Fibroblast of lung (primary cell): Measurements from ENCODE around the gene ORC1.

Experiments
- EZH2 ChIP-seq: IDR thresholded peaks from 2 replicates; pipeline ENCODE4 v1.5.1; 2012; ENCODE audit warnings: low read length, control low read depth, mild to moderate bottlenecking; ENCODE audit errors: missing control alignments
- TF ChIP-seq, protein P1 (sequence below), 2 donors: IDR thresholded peaks in 1 of 2; conservative IDR thresholded peaks in 1 of 2; 1 replicate in 1 of 2; 2 replicates in 1 of 2; pipeline ENCODE4 v1.5.1; 2011 to 2012; ENCODE audit warnings: low read length in 2 of 2, control low read depth in 1 of 2, inconsistent platforms in 1 of 2, low read depth in 1 of 2, mild to moderate bottlenecking in 1 of 2

- TF ChIP-seq EZH2, result no peak
- TF ChIP-seq, protein P1, sequence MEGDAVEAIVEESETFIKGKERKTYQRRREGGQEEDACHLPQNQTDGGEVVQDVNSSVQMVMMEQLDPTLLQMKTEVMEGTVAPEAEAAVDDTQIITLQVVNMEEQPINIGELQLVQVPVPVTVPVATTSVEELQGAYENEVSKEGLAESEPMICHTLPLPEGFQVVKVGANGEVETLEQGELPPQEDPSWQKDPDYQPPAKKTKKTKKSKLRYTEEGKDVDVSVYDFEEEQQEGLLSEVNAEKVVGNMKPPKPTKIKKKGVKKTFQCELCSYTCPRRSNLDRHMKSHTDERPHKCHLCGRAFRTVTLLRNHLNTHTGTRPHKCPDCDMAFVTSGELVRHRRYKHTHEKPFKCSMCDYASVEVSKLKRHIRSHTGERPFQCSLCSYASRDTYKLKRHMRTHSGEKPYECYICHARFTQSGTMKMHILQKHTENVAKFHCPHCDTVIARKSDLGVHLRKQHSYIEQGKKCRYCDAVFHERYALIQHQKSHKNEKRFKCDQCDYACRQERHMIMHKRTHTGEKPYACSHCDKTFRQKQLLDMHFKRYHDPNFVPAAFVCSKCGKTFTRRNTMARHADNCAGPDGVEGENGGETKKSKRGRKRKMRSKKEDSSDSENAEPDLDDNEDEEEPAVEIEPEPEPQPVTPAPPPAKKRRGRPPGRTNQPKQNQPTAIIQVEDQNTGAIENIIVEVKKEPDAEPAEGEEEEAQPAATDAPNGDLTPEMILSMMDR (conservative IDR thresholded peaks at IDR 0.05 in 1 of 2, IDR thresholded peaks at IDR 0.05 in 1 of 2; ENCODE audit: low read depth in 1 of 2, low read length in 2 of 2), result no peak
Observed at GRCh38 chr1:52345252-52345651, 59.0 kb downstream of the ORC1 start.
